NOMO-1 (cell line): Measurements from ENCODE around the gene RAB27A.

ENCODE experiments used
- DNase-seq, 2 experiments: peaks; one replicate each; lab custom pipeline; 2025; ENCODE audit not compliant: unreplicated experiment in 2 of 2; lab: John Stamatoyannopoulos, UW

The RAB27A gene

GRCh38 chr15:55164284-55164683, 125.3 kb downstream of the RAB27A start:
- no peak for DNase-seq
